Neuronal stem cell (in vitro differentiated cells): ENCODE results near the gene TPRG1L.
A peak's percentile ranks its signal among the peaks of the same experiment; 100 is the strongest.
"Not testable (repeated sequence)": the region's sequence is repeated elsewhere in the genome, so short reads cannot be mapped to it uniquely, and the experiment has no call there.

Experiments used
- DNase-seq: peaks from one replicate; pipeline ENCODE4 v3.0.0-alpha.2; 2013; ENCODE audit warnings: low spot score
- H2AFZ ChIP-seq: one replicate; pipeline ENCODE4 v1.6.1; 2013; ENCODE audit warnings: mild to moderate bottlenecking, low read length, inconsistent platforms
- H2AK5ac ChIP-seq: 2 replicates; pipeline ENCODE4 v1.6.1; 2013; ENCODE audit warnings: low read depth, mild to moderate bottlenecking, inconsistent platforms, low read length, moderate library complexity, mixed read lengths
- H2BK120ac ChIP-seq: 2 replicates; pipeline ENCODE4 v1.6.1; 2013; ENCODE audit warnings: low read depth, mild to moderate bottlenecking, inconsistent platforms, low read length, moderate library complexity, mixed read lengths
- H2BK12ac ChIP-seq: one replicate; pipeline ENCODE4 v1.6.1; 2013; ENCODE audit warnings: low read length, inconsistent platforms
- H2BK15ac ChIP-seq: 2 replicates; pipeline ENCODE4 v1.6.1; 2013; ENCODE audit warnings: mild to moderate bottlenecking, low read length, inconsistent platforms, mixed read lengths
- H2BK5ac ChIP-seq: one replicate; pipeline ENCODE4 v1.6.1; 2013; ENCODE audit warnings: inconsistent platforms, mild to moderate bottlenecking, low read length, moderate library complexity
- H3K14ac ChIP-seq: one replicate; pipeline ENCODE4 v1.6.1; 2013; ENCODE audit warnings: low read length, inconsistent platforms
- H3K18ac ChIP-seq: 2 replicates; pipeline ENCODE4 v1.6.1; 2013; ENCODE audit warnings: low read length, inconsistent platforms
- H3K23ac ChIP-seq: 2 replicates; pipeline ENCODE4 v1.6.1; 2013; ENCODE audit warnings: low read depth, mild to moderate bottlenecking, mixed read lengths, low read length, inconsistent platforms; ENCODE audit not compliant: poor library complexity
- H3K27ac ChIP-seq: replicated peaks from 3 replicates; pipeline ENCODE4 v1.5.1; 2013; ENCODE audit warnings: low read length, inconsistent platforms
- H3K27me3 ChIP-seq, 3 experiments: 2 replicates each; pipeline ENCODE4 v1.6.1; 2013; ENCODE audit warnings: low read length in 3 of 3, mild to moderate bottlenecking in 2 of 3, inconsistent platforms in 1 of 3, low read depth in 1 of 3, mixed read lengths in 1 of 3, moderate library complexity in 1 of 3; ENCODE audit not compliant: control insufficient read depth in 3 of 3, insufficient read depth in 3 of 3
- H3K36me3 ChIP-seq, 2 donors: replicated peaks in 1 of 2; 2 replicates each; pipeline ENCODE4 v1.6.1; 2013; ENCODE audit warnings: low read length in 2 of 2; ENCODE audit not compliant: control insufficient read depth in 2 of 2, insufficient read depth in 2 of 2
- H3K4ac ChIP-seq: 2 replicates; pipeline ENCODE4 v1.6.1; 2013; ENCODE audit warnings: inconsistent platforms, mild to moderate bottlenecking, low read length, moderate library complexity
- H3K4me1 ChIP-seq, 2 donors: 1 replicate in 1 of 2; 2 replicates in 1 of 2; pipeline ENCODE4 v1.6.1; 2013; ENCODE audit warnings: low read length in 2 of 2, low read depth in 1 of 2; ENCODE audit not compliant: control insufficient read depth in 2 of 2, insufficient read depth in 1 of 2
- H3K4me2 ChIP-seq: one replicate; pipeline ENCODE4 v1.6.1; 2013; ENCODE audit warnings: mild to moderate bottlenecking, low read length, inconsistent platforms; ENCODE audit not compliant: insufficient read depth, poor library complexity, severe bottlenecking
- H3K4me3 ChIP-seq, 2 donors: 2 replicates each; pipeline ENCODE4 v1.5.1; 2013; ENCODE audit warnings: low read length in 2 of 2, mild to moderate bottlenecking in 2 of 2, inconsistent platforms in 1 of 2, moderate library complexity in 1 of 2
- H3K79me1 ChIP-seq: one replicate; pipeline ENCODE4 v1.6.1; 2013; ENCODE audit warnings: low read depth, mild to moderate bottlenecking, inconsistent platforms, low read length, moderate library complexity
- H3K9ac ChIP-seq: one replicate; pipeline ENCODE4 v1.6.1; 2013; ENCODE audit warnings: mild to moderate bottlenecking, low read depth, low read length, inconsistent platforms; ENCODE audit not compliant: poor library complexity
- H3K9me3 ChIP-seq, 2 donors: replicated peaks in 1 of 2; 2 replicates each; pipeline versions ENCODE3 to v1.6.1; 2013; ENCODE audit warnings: low read length in 2 of 2, mild to moderate bottlenecking in 2 of 2, inconsistent platforms in 1 of 2, low read depth in 1 of 2, mixed read lengths in 1 of 2, moderate library complexity in 1 of 2; ENCODE audit not compliant: control insufficient read depth in 2 of 2, insufficient read depth in 1 of 2
- H4K8ac ChIP-seq: one replicate; pipeline ENCODE4 v1.6.1; 2013; ENCODE audit warnings: low read depth, mild to moderate bottlenecking, inconsistent platforms, low read length, moderate library complexity
- H4K91ac ChIP-seq: one replicate; pipeline ENCODE4 v1.6.1; 2013; ENCODE audit warnings: low read length, low read depth, mild to moderate bottlenecking, inconsistent platforms; ENCODE audit not compliant: poor library complexity
- WGBS, 2 donors: extraction: QIAGEN DNeasy Blood & Tissue Kit; methylation state at CpG; one replicate each; pipeline ENCODE4 v1.1.7; 2013; ENCODE audit warnings: missing lambda C conversion rate in 2 of 2, mixed read lengths in 1 of 2; ENCODE audit not compliant: insufficient read length in 2 of 2, insufficient replicate concordance in 1 of 2; ENCODE audit errors: extremely low coverage in 2 of 2; 5-methylcytosine and 5-hydroxymethylcytosine counted together

Gene TPRG1L

GRCh38 chr1:3580231-3580630, 44.6 kb upstream of the TPRG1L start:
- Histone ChIP-seq H2AK5ac (no peak overlapping the region), H3K9ac (no peak overlapping the region), H3K27me3 (no peaks in the 10 kb centered on the region), H3K18ac (peak overlapping the region; percentile 17), H2BK15ac (peak overlapping the region; percentile 17), H2BK5ac (no peak overlapping the region), H2BK12ac (no peak overlapping the region), H2BK120ac (no peak overlapping the region), H2AFZ (no peak overlapping the region), H3K4me1 (peaks cover 0 to 2% of the 10 kb centered on the region in 2 donors), H4K91ac (no peak overlapping the region), H3K4me3 (no peak overlapping the region), H3K4me2 (no peak overlapping the region), H3K36me3 (peaks cover 0 to 2% of the 10 kb centered on the region in 2 donors), H3K9me3 (peaks cover 0 to 2% of the 10 kb centered on the region in 2 donors), H4K8ac (no peak overlapping the region), H3K79me1 (peaks cover 16% of the 10 kb centered on the region), H3K23ac (no peak overlapping the region), H3K14ac (peak overlapping the region; percentile 8), H3K27ac (no peak overlapping the region), H3K4ac (no peak overlapping the region)
- no peak for DNase-seq
- no CpG with 5 or more reads among the region's 9 CpGs for WGBS, 2 donors

GRCh38 chr1:3581296-3582036, 43.3 kb upstream of the TPRG1L start:
- H2BK12ac ChIP-seq, result no peak overlapping the region
- H2AK5ac ChIP-seq, result no peak overlapping the region
- H3K9ac ChIP-seq, result no peak overlapping the region
- peaks cover 0 to 8% of the 10 kb centered on the region in 2 donors for H3K36me3 ChIP-seq
- peaks cover 0 to 6% of the 10 kb centered on the region in 2 donors for H3K4me1 ChIP-seq
- H3K4me3 ChIP-seq, result no peak overlapping the region
- no peak overlapping the region for H2BK5ac ChIP-seq
- no peak overlapping the region for H2BK120ac ChIP-seq
- H3K79me1 ChIP-seq, result peaks cover 16% of the 10 kb centered on the region
- no peak overlapping the region for H2BK15ac ChIP-seq
- H3K27ac ChIP-seq, result no peak overlapping the region
- H3K4me2 ChIP-seq, result no peak overlapping the region
- no peak overlapping the region for H2AFZ ChIP-seq
- H3K4ac ChIP-seq, result no peak overlapping the region
- no peak overlapping the region for H4K8ac ChIP-seq
- no peak overlapping the region for H4K91ac ChIP-seq
- DNase-seq, result no peak
- H3K14ac ChIP-seq, result peak overlapping the region; percentile 4
- H3K23ac ChIP-seq, result no peak overlapping the region
- H3K9me3 ChIP-seq, result peaks cover 0 to 5% of the 10 kb centered on the region in 2 donors
- no CpG with 5 or more reads among the region's 16 CpGs for WGBS, 2 donors
- no peaks in the 10 kb centered on the region for H3K27me3 ChIP-seq
- peak overlapping the region; percentile 13 for H3K18ac ChIP-seq

- Histone ChIP-seq H3K79me1 (peaks cover 11% of the 10 kb centered on the region), H3K18ac (peak overlapping the region; percentile 24), H3K4me3 (peak overlapping the region in 1 of 2 donors; percentile 6)
- H2BK5ac ChIP-seq, H3K4me2 ChIP-seq, H3K4me1 ChIP-seq, H3K23ac ChIP-seq, H3K4ac ChIP-seq, H3K36me3 ChIP-seq, H3K14ac ChIP-seq, H4K91ac ChIP-seq, H3K27me3 ChIP-seq, DNase-seq, H2AFZ ChIP-seq, H4K8ac ChIP-seq, H2BK15ac ChIP-seq, H3K9ac ChIP-seq, H3K27ac ChIP-seq, H2BK12ac ChIP-seq, H2AK5ac ChIP-seq, H2BK120ac ChIP-seq, H3K9me3 ChIP-seq: not testable (repeated sequence)
- WGBS, 2 donors, result no CpG with 5 or more reads among the region's 21 CpGs
Observed at GRCh38 chr1:3583751-3584150, 41.1 kb upstream of the TPRG1L start.

GRCh38 chr1:3584915-3585314, 39.9 kb upstream of the TPRG1L start:
- no peak overlapping the region for H3K4me3 ChIP-seq
- H3K36me3 ChIP-seq, result peaks cover 0 to 8% of the 10 kb centered on the region in 2 donors
- peaks cover 0 to 5% of the 10 kb centered on the region in 2 donors for H3K9me3 ChIP-seq
- H4K91ac ChIP-seq, result no peak overlapping the region
- H3K18ac ChIP-seq, result no peak overlapping the region
- H3K27ac ChIP-seq, result no peak overlapping the region
- H2AK5ac ChIP-seq, result no peak overlapping the region
- no peak overlapping the region for H4K8ac ChIP-seq
- H2AFZ ChIP-seq, result no peak overlapping the region
- peaks cover 4 to 6% of the 10 kb centered on the region in 2 donors for H3K4me1 ChIP-seq
- no peak overlapping the region for H3K4ac ChIP-seq
- H2BK12ac ChIP-seq, result no peak overlapping the region
- H3K4me2 ChIP-seq, result no peak overlapping the region
- no peak overlapping the region for H3K14ac ChIP-seq
- DNase-seq, result no peak
- H3K23ac ChIP-seq, result no peak overlapping the region
- H3K79me1 ChIP-seq, result peaks cover 11% of the 10 kb centered on the region
- no peak overlapping the region for H2BK15ac ChIP-seq
- H2BK5ac ChIP-seq, result no peak overlapping the region
- no peak overlapping the region for H2BK120ac ChIP-seq
- no peak overlapping the region for H3K9ac ChIP-seq
- no CpG with 5 or more reads among the region's 7 CpGs for WGBS, 2 donors
- no peaks in the 10 kb centered on the region for H3K27me3 ChIP-seq
